GM12891 (cell line): ENCODE results near the gene WNT3.

Experiments
- PAX5 ChIP-seq: IDR thresholded peaks from 2 replicates; pipeline ENCODE4 v1.6.1; 2011; ENCODE audit warnings: low read length, moderate library complexity, mild to moderate bottlenecking; ENCODE audit not compliant: insufficient read depth, severe bottlenecking
- POLR2A ChIP-seq: IDR thresholded peaks from 2 replicates; pipeline ENCODE4 v1.6.1; 2011; ENCODE audit warnings: low read depth, low read length, control low read depth
- POLR2AphosphoS5 ChIP-seq: IDR thresholded peaks from 2 replicates; pipeline ENCODE4 v1.6.1; 2011; ENCODE audit warnings: low read depth, low read length, control low read depth
- TAF1 ChIP-seq: IDR thresholded peaks from 2 replicates; pipeline ENCODE4 v1.6.1; 2011; ENCODE audit warnings: low read depth, low read length, control low read depth

DNA sequence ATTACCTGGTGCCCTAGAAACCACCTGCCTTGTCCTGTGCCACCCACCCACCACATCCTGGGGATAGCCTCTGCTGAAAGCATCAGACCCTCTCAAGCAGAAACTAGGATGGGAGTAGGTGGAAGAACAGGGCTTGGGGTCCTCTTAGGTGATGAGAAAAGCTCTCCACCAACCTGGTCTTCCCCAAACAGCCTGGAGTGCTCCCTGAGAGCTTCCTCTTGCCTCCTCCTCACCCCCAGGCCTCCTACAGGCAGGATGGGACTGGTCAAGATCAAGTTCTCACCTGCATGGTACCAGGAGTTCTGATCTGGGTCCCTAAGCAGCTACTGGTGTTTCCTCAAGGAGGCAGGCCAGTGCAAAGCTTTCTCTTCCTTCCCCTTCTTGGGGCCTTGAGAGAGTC, 48.3 kb upstream of the WNT3 start:
- TF ChIP-seq POLR2A (no peak), POLR2AphosphoS5 (no peak), TAF1 (no peak), PAX5 (no peak)
